Loucy (cell line): ENCODE measurements around the gene LHFPL6.

Experiments used
- H2AFZ ChIP-seq: fragments of 200-600 bp; sonication (generic); 2 replicates; pipeline ENCODE4 v1.6.0; 2016; ENCODE audit warnings: antibody characterized with exemption, mild to moderate bottlenecking, low read length, moderate library complexity
- H3F3A ChIP-seq: fragments of 200-600 bp; 2 replicates; pipeline ENCODE4 v1.6.0; 2016; ENCODE audit warnings: antibody characterized with exemption, low read depth, mild to moderate bottlenecking
- H3K27me3 ChIP-seq: fragments of 200-600 bp; sonication (generic); 2 replicates; pipeline ENCODE4 v1.6.1; 2014; ENCODE audit warnings: low read length, mild to moderate bottlenecking; ENCODE audit not compliant: insufficient read depth, poor library complexity, severe bottlenecking
- H3K36me3 ChIP-seq: fragments of 200-600 bp; sonication (generic); 2 replicates; pipeline ENCODE4 v1.6.1; 2016; ENCODE audit warnings: low read length; ENCODE audit not compliant: insufficient read depth
- H3K4me1 ChIP-seq: fragments of 200-600 bp; sonication (generic); 2 replicates; pipeline ENCODE4 v1.5.1; 2014; ENCODE audit warnings: low read length, mild to moderate bottlenecking; ENCODE audit not compliant: insufficient read depth, poor library complexity, severe bottlenecking
- H3K4me2 ChIP-seq: fragments of 200-600 bp; sonication (generic); 2 replicates; pipeline ENCODE4 v1.6.0; 2014; ENCODE audit warnings: antibody characterized with exemption, low read length, low read depth, mild to moderate bottlenecking; ENCODE audit not compliant: poor library complexity, severe bottlenecking
- H3K4me3 ChIP-seq: fragments of 200-600 bp; sonication (generic); 2 replicates; pipeline ENCODE4 v1.5.1; 2014; ENCODE audit warnings: low read length, mild to moderate bottlenecking, mixed read lengths; ENCODE audit not compliant: poor library complexity, severe bottlenecking
- H3K79me2 ChIP-seq: fragments of 200-600 bp; sonication (generic); 2 replicates; pipeline ENCODE4 v1.6.1; 2014; ENCODE audit warnings: low read length; ENCODE audit not compliant: insufficient read depth
- H3K9ac ChIP-seq: fragments of 200-600 bp; sonication (generic); 2 replicates; pipeline ENCODE4 v1.6.0; 2014; ENCODE audit warnings: mild to moderate bottlenecking, low read depth, low read length, moderate library complexity; ENCODE audit not compliant: poor library complexity, severe bottlenecking
- H3K9me2 ChIP-seq: fragments of 200-600 bp; sonication (generic); replicated peaks from 2 replicates; pipeline ENCODE4 v1.6.1; 2016; ENCODE audit warnings: low read depth, low read length, mixed read lengths
- H3K9me3 ChIP-seq: fragments of 200-600 bp; sonication (generic); 2 replicates; pipeline ENCODE4 v1.6.1; 2014; ENCODE audit warnings: mild to moderate bottlenecking, antibody characterized with exemption, low read length, low read depth; ENCODE audit not compliant: insufficient read depth
- H4K20me1 ChIP-seq: fragments of 200-600 bp; sonication (generic); 2 replicates; pipeline ENCODE4 v1.6.0; 2014; ENCODE audit warnings: antibody characterized with exemption, low read length, mild to moderate bottlenecking; ENCODE audit not compliant: insufficient read depth, poor library complexity, severe bottlenecking
- EZH2phosphoT487 ChIP-seq: fragments of 200-600 bp; IDR thresholded peaks from 2 replicates; pipeline ENCODE4 v1.6.1; 2018; ENCODE audit warnings: antibody characterized with exemption, mild to moderate bottlenecking, moderate library complexity, borderline replicate concordance
- TF ChIP-seq, protein P1 (sequence below): fragments of 200-600 bp; sonication (generic); conservative IDR thresholded peaks from 2 replicates; pipeline ENCODE4 v1.5.1; 2014; ENCODE audit warnings: mild to moderate bottlenecking, antibody characterized with exemption, low read length

The LHFPL6 gene

DNA sequence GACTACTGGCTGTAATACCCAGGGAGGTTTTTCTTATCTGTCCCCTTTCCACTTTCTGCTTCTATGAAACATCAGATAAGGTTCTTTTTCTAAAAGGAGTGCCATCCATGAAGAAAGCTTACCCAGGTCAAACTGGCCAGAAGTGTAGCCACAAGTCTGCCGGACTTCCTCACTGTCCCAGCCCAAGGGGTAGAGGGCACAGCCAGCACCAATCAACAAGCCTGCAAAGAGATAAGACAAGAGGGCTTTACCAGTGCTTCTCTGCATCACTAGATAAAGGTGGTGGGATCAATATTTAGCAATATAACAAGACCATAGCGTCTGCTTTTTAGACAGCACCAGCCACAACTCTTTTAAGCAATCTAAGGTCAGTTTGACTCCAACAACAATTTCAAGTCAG is 224.7 kb downstream of the LHFPL6 start:
- Histone ChIP-seq H3K4me2 (no peak overlapping the region), H4K20me1 (no peaks in the 10 kb centered on the region), H3K4me1 (no peaks in the 10 kb centered on the region), H3K36me3 (no peaks in the 10 kb centered on the region), H3K27me3 (no peaks in the 10 kb centered on the region), H3K4me3 (no peak overlapping the region), H3K9me2 (no peaks in the 10 kb centered on the region), H3K9me3 (no peaks in the 10 kb centered on the region), H3K79me2 (no peaks in the 10 kb centered on the region), H3K9ac (no peak overlapping the region), H3F3A (no peaks in the 10 kb centered on the region), H2AFZ (no peak overlapping the region)
- no peak for TF ChIP-seq EZH2phosphoT487
- TF ChIP-seq, protein P1, sequence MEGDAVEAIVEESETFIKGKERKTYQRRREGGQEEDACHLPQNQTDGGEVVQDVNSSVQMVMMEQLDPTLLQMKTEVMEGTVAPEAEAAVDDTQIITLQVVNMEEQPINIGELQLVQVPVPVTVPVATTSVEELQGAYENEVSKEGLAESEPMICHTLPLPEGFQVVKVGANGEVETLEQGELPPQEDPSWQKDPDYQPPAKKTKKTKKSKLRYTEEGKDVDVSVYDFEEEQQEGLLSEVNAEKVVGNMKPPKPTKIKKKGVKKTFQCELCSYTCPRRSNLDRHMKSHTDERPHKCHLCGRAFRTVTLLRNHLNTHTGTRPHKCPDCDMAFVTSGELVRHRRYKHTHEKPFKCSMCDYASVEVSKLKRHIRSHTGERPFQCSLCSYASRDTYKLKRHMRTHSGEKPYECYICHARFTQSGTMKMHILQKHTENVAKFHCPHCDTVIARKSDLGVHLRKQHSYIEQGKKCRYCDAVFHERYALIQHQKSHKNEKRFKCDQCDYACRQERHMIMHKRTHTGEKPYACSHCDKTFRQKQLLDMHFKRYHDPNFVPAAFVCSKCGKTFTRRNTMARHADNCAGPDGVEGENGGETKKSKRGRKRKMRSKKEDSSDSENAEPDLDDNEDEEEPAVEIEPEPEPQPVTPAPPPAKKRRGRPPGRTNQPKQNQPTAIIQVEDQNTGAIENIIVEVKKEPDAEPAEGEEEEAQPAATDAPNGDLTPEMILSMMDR: no peak

DNA sequence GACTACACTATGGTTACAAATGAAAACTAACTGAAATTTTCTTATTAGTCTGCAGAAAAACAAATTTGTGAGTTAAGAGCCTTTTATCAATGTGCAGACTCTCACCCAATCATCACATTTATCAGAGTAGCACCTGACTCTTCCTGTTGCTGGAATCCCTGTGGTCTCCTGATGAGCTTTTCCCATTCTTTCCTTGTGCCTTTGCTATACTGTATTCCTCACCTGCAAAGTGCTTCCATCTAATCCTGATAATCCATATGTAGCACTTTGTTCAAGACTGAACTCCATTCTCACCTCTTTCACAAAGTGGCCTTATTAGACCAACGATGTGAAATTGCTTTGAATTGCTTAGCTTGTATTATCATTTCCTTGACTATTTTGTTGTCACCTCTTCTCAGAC is 225.3 kb downstream of the LHFPL6 start:
- no peaks in the 10 kb centered on the region for H3F3A ChIP-seq
- H3K27me3 ChIP-seq: no peaks in the 10 kb centered on the region
- TF ChIP-seq, protein P1: no peak
- TF ChIP-seq EZH2phosphoT487: no peak
- no peaks in the 10 kb centered on the region for H3K9me2 ChIP-seq
- H3K4me3 ChIP-seq: no peak overlapping the region
- H2AFZ ChIP-seq: no peak overlapping the region
- H3K36me3 ChIP-seq: no peaks in the 10 kb centered on the region
- H3K4me1 ChIP-seq: no peaks in the 10 kb centered on the region
- no peaks in the 10 kb centered on the region for H3K9me3 ChIP-seq
- no peaks in the 10 kb centered on the region for H3K79me2 ChIP-seq
- H3K4me2 ChIP-seq: no peak overlapping the region
- no peaks in the 10 kb centered on the region for H4K20me1 ChIP-seq
- no peak overlapping the region for H3K9ac ChIP-seq

DNA sequence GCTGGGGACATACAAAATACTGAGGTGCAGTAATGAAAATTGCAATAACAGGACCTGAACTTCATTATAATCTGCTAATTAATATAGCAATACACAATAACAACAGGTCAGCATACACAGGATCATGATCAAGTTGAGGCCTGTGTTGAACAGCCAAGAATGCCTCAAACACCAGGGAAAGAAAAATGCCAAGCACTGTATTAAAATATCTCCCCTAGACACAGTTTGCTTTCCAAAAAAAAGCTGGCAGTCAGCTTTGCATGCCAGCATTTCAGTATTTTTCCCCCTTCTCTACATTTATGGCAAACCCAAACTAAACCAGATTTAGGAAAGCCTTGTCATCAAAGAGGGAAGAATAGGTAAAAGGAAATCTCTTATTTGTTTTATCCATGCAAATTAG is 226.9 kb downstream of the LHFPL6 start:
- Histone ChIP-seq H3K4me3 (no peak overlapping the region), H3K9me3 (no peaks in the 10 kb centered on the region), H2AFZ (no peak overlapping the region), H3K4me1 (no peaks in the 10 kb centered on the region), H3F3A (no peaks in the 10 kb centered on the region), H3K27me3 (no peaks in the 10 kb centered on the region), H3K4me2 (no peak overlapping the region), H3K79me2 (no peaks in the 10 kb centered on the region), H3K9me2 (no peaks in the 10 kb centered on the region), H3K36me3 (no peaks in the 10 kb centered on the region), H3K9ac (no peak overlapping the region), H4K20me1 (no peaks in the 10 kb centered on the region)
- TF ChIP-seq, protein P1: no peak
- TF ChIP-seq EZH2phosphoT487: no peak
